MG63 (cell line): ENCODE data around the gene BLVRA. TPM values are rescaled to one million over a fixed set of nuclear protein-coding genes. Genes with fewer than 3 reads are reported as not detected.
"Not testable (repeated sequence)": the region's sequence is repeated elsewhere in the genome, so short reads cannot be mapped to it uniquely, and the experiment has no call there.

Experiments
- DNase-seq: peaks from one replicate; pipeline ENCODE4 v3.0.0-alpha.2; 2020
- H3K27me3 ChIP-seq: fragments of 250-450 bp; sonication (Bioruptor Pico); 2 replicates; pipeline ENCODE4 v1.5.1; 2020; ENCODE audit warnings: mild to moderate bottlenecking, moderate library complexity
- H3K36me3 ChIP-seq: fragments of 250-450 bp; sonication (Bioruptor Pico); 2 replicates; pipeline ENCODE4 v1.5.1; 2020; ENCODE audit warnings: mild to moderate bottlenecking, moderate library complexity
- H3K4me3 ChIP-seq: fragments of 250-450 bp; sonication (Bioruptor Pico); 2 replicates; pipeline ENCODE4 v1.5.1; 2020; ENCODE audit warnings: mild to moderate bottlenecking, moderate library complexity
- H3K9me3 ChIP-seq: fragments of 250-450 bp; sonication (Bioruptor Pico); 2 replicates; pipeline ENCODE4 v1.5.1; 2020; ENCODE audit warnings: mild to moderate bottlenecking, moderate library complexity
- total RNA-seq: library from RNA; depleted of rRNA; stranded (reverse); fragments of >200 nt; shearing (Covaris generic); gene quantifications from 2 replicates; pipeline ENCODE4 v1.2.3, GENCODE V29; 2014; ENCODE audit warnings: low replicate concordance; rRNA removed

Gene BLVRA
- total RNA-seq: 40.1 and 42.1 TPM in 2 replicates

DNA sequence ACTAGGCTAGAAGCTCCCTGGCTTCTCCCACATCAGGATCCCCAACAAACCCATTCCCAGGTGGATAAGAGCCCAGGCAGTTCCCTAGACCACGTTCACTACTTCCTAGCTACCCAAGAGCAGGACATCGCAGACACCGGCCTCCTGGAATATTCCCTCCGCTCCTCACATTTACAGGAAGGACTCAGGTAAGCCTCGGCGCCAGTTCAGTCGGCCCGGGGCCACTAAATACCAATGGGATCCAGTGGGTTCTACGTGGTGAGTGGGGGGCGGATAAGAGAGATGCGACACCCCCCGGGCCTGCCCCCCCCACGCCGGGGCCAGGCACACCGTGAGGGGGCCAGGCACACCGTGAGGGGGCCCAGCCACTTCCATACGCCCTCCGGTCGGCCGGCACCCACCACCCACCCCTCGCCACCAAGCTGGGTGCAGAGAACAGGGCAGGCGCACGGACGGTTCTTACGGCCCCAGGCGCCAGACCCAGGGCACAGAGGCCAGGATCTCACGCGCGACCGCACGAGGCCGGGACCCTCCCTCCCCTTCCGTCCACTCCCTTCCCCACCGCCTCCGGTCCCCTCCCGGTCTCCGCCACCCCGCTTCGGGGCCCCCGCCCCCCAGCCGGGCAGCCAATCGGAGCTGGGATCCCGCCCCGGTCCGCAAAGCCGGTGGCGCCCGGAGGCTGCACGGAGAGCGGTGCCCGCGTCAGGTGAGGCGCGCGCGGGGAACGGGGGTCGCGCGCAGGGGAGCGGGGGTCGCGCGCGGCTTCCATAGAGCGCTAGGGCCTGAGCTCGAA, at the start of gene BLVRA:
Gene BLVRA (plus strand): TSS at position 652 of the 793 bp plus-strand sequence. CDS start 12,479 bp downstream, outside the sequence.
- peak within 1 kb of the TSS; percentile 73 for H3K4me3 ChIP-seq
- no peaks in the 10 kb centered on the region for H3K36me3 ChIP-seq
- no peaks in the 10 kb centered on the region for H3K9me3 ChIP-seq
- peak; percentile 74 for DNase-seq
- H3K27me3 ChIP-seq: no peaks in the 10 kb centered on the region

- Histone ChIP-seq H3K27me3 (no peaks in the 10 kb centered on the region), H3K36me3 (peaks cover 12% of the 10 kb centered on the region), H3K4me3 (no peak overlapping the region), H3K9me3 (peaks cover 14% of the 10 kb centered on the region)
- DNase-seq: no peak
Measured at GRCh38 chr7:43711503-43711902, 47.0 kb upstream of the BLVRA start.

DNA sequence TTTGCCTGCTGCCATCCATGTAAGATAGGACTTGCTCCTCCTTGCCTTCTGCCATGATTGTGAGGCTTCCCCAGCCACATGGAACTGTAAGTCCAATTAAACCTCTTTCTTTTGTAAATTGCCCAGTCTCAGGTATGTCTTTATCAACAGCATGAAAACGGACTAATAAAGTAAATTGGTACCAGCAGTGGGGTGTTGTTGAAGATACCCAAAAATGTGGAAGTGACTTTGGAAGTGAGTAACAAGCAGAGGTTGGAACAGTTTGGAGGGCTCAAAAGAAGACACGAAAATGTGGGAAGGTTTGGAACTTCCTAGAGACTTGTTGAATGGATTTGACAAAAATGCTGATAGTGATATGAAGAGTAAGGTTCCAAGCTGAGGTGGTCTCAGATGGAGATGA, 42.5 kb upstream of the BLVRA start:
- DNase-seq, H3K27me3 ChIP-seq, H3K4me3 ChIP-seq: not testable (repeated sequence)
- peaks cover 10% of the 10 kb centered on the region; the same call in 1 of the 2 replicates for H3K9me3 ChIP-seq
- H3K36me3 ChIP-seq: peaks cover 11% of the 10 kb centered on the region

DNA sequence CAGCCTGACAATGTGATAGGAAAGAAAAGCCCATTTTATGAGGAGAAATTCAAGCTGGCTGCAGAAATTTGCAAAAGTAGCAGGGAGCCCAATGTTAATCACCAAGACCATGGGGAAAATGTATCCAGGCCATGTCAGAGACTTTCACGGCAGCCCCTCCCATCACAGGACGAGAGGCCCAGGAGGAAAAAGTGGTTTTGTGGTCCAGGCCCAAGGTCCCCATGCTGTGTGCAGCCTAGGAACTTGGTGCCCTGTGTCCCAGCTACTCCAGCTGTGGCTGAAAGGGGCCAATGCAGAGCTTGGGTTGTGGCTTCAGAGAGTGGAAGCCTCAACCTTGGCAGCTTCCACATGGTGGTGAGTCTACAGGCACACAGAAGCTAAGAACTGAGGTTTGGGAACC, 41.9 kb upstream of the BLVRA start:
- Histone ChIP-seq H3K4me3 (no peak overlapping the region), H3K9me3 (peaks cover 10% of the 10 kb centered on the region; the same call in 1 of the 2 replicates), H3K36me3 (peaks cover 11% of the 10 kb centered on the region), H3K27me3 (no peaks in the 10 kb centered on the region)
- DNase-seq: no peak

- Histone ChIP-seq H3K27me3 (no peaks in the 10 kb centered on the region), H3K36me3 (peaks cover 4% of the 10 kb centered on the region; the same call in 1 of the 2 replicates), H3K9me3 (peaks cover 2% of the 10 kb centered on the region; the same call in 1 of the 2 replicates), H3K4me3 (no peak overlapping the region)
- no peak for DNase-seq
Measured at GRCh38 chr7:43721193-43721806, 37.2 kb upstream of the BLVRA start.

GRCh38 chr7:43723007-43723341, 35.5 kb upstream of the BLVRA start:
- H3K27me3 ChIP-seq: no peaks in the 10 kb centered on the region
- H3K4me3 ChIP-seq: no peak overlapping the region
- no peak for DNase-seq
- H3K9me3 ChIP-seq: no peaks in the 10 kb centered on the region
- H3K36me3 ChIP-seq: peaks cover 4% of the 10 kb centered on the region; the same call in 1 of the 2 replicates

DNA sequence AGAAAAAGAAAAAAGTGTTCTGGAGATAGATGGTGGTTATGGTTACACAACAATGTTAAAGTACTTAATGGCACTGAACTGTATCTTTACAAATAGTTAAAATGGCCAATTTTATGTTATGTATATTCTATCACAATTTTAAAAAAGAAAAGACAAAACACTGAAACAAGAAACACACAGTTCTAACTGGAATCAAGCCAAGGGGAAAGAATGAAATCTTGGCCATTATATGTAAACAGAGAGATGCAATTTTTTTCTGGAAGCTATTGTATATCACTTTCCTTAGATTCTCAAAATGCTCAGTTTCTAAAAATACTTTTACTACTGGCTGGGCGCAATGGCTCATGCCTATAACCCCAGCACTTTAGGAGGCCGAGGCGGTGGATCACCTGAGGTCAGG, 33.2 kb upstream of the BLVRA start:
- H3K4me3 ChIP-seq: no peak overlapping the region
- no peaks in the 10 kb centered on the region for H3K27me3 ChIP-seq
- DNase-seq: no peak
- no peaks in the 10 kb centered on the region for H3K9me3 ChIP-seq
- no peaks in the 10 kb centered on the region; the same call in 1 of the 2 replicates for H3K36me3 ChIP-seq

DNA sequence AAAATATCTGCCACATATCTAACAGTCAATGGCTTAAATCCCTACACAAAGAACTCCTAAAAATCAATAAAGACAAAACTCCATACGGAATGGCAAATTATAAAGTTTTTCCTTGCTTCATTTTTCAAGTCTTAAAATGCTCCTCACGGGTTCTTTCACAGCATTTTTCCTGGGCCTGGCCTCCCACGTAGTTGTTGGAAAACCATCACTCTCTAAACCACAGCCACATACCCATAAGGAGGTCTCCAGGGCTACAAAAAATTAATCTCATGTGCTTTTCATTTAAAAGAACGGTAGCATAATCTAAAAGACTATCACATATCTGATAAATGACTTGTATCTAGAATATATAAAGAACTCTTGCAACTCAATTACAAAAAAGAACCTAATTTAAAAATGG, 32.0 kb upstream of the BLVRA start:
- no peaks in the 10 kb centered on the region for H3K9me3 ChIP-seq
- DNase-seq: no peak
- no peak overlapping the region for H3K4me3 ChIP-seq
- H3K36me3 ChIP-seq: no peaks in the 10 kb centered on the region; the same call in 1 of the 2 replicates
- no peaks in the 10 kb centered on the region for H3K27me3 ChIP-seq

- no peaks in the 10 kb centered on the region; the same call in 1 of the 2 replicates for H3K36me3 ChIP-seq
- H3K9me3 ChIP-seq: no peaks in the 10 kb centered on the region
- no peaks in the 10 kb centered on the region for H3K27me3 ChIP-seq
- DNase-seq: no peak
- H3K4me3 ChIP-seq: no peak overlapping the region
Measured at GRCh38 chr7:43727003-43727402, 31.5 kb upstream of the BLVRA start.

DNA sequence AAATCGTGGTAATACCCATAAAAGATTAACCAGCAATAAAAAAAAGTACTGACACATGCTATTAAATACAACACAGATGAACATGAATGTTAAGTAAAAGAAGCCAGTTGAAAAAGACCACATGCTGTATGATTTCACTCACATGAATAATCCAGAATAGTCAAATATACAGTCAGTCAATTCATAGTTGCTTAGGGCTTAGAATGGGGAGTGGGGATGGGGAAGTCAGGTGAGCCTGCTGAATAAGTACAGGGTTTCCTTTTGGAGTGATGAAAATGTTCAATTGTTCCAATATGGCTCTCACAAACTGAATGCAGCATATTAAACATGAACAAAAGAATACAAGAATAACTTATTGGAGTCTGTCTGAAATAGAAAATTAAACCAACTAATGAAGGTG, 31.0 kb upstream of the BLVRA start:
- Histone ChIP-seq H3K36me3 (no peaks in the 10 kb centered on the region; the same call in 1 of the 2 replicates), H3K9me3 (no peaks in the 10 kb centered on the region), H3K27me3 (no peaks in the 10 kb centered on the region), H3K4me3 (no peak overlapping the region)
- no peak for DNase-seq

GRCh38 chr7:43729214-43729923, 29.1 kb upstream of the BLVRA start, which contains the start of gene COA1:
Gene COA1 (minus strand): TSS chr7:43729523. CDS start chr7:43648614, 80,909 bp downstream.
- peak within 1 kb of the TSS; percentile 80 for H3K4me3 ChIP-seq
- H3K9me3 ChIP-seq: no peaks in the 10 kb centered on the region
- no peaks in the 10 kb centered on the region; the same call in 1 of the 2 replicates for H3K36me3 ChIP-seq
- no peaks in the 10 kb centered on the region for H3K27me3 ChIP-seq
- peak; percentile 86 for DNase-seq

- H3K4me3 ChIP-seq: peak overlapping the region; percentile 80
- H3K9me3 ChIP-seq: no peaks in the 10 kb centered on the region
- H3K27me3 ChIP-seq: no peaks in the 10 kb centered on the region
- H3K36me3 ChIP-seq: no peaks in the 10 kb centered on the region; the same call in 1 of the 2 replicates
- DNase-seq: no peak
Measured at GRCh38 chr7:43729924-43730248, 28.6 kb upstream of the BLVRA start.

- not testable (repeated sequence) for H3K36me3 ChIP-seq, H3K27me3 ChIP-seq, H3K4me3 ChIP-seq, H3K9me3 ChIP-seq, DNase-seq
Measured at GRCh38 chr7:43731494-43731893, 27.0 kb upstream of the BLVRA start.

GRCh38 chr7:43734575-43735332, 23.7 kb upstream of the BLVRA start:
- H3K27me3 ChIP-seq, DNase-seq, H3K4me3 ChIP-seq, H3K36me3 ChIP-seq, H3K9me3 ChIP-seq: not testable (repeated sequence)

DNA sequence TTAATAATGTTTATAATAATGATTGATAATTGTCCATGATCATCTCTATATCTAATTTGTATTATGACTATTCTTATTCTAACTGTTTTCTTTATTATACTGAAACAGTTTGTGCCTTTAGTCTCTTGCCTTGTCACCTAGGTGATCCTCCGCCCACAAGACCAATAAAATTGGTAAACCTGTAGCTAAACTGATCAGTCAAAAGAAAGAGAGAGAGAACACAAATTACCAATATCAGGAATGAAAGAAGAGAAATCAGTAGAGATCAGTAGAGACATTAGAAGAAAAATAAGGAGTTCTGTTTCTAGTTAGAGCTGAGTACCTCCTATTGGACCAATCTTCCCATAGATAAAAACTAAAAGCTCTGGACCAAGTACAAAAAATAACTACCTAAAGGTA, 23.1 kb upstream of the BLVRA start:
- DNase-seq: no peak
- Histone ChIP-seq H3K4me3 (no peak overlapping the region), H3K36me3 (no peaks in the 10 kb centered on the region), H3K9me3 (no peaks in the 10 kb centered on the region), H3K27me3 (no peaks in the 10 kb centered on the region)

DNA sequence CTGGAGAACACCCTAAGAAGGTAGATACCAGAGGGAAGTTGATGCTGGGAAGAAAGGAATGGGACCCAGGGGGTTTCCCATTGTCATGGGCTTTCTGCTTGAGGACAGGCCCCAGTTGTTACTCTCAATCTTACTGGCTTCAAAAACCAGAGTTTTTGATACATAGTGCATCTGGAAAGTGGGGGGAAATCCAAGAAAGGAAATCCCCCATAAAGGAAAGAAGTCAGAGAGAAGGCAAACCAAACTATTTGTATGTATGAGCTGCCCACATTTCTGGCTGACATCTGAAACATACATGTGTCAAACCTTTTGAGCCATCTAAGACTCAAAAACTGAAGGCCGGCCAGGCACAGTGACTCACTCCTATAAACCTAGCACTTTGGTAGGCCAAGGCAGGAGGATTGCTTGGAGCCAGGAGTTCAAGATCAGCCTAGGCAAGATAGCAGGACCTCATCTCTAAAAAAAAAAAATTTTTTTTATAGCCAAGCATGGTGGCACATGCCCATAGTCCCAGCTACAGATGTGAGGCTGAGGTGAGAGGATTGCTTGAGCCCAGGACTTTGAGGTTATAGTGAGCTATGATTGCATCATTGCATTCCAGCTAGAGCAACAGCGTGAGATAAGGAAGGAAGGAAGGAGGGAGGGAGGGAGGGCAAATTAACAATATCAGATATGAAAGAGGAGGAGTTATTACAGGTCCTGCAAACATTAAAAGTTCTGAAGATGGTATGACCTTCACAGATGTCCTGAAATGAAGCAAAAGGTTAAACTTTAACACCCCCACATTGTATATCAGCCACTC, 22.5 kb upstream of the BLVRA start:
- DNase-seq: peak; percentile 36

More for the DNA sequence above, 22.5 kb upstream of the BLVRA start:
- Histone ChIP-seq H3K36me3 (no peaks in the 10 kb centered on the region), H3K4me3 (no peak overlapping the region), H3K27me3 (no peaks in the 10 kb centered on the region), H3K9me3 (no peaks in the 10 kb centered on the region)
